ENCODE measurements around the gene PRRX1.

DNA sequence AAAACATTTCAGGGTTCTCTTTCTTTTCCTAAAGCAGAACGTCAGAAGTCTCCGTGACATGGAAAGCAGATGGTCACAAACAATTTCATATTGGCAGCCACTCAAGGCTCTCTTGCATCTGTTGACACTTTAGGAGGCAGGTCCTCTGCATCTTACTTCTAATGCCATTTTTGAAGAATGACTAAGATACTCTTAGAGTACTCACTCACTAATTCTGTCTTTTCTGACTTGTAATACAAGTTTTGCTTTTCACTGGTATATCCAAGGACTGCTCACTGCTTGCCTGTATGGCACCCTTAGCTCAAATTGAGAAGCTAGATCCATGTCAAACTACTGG is 68.3 kb downstream of the PRRX1 start:
- TF ChIP-seq, protein P1, sequence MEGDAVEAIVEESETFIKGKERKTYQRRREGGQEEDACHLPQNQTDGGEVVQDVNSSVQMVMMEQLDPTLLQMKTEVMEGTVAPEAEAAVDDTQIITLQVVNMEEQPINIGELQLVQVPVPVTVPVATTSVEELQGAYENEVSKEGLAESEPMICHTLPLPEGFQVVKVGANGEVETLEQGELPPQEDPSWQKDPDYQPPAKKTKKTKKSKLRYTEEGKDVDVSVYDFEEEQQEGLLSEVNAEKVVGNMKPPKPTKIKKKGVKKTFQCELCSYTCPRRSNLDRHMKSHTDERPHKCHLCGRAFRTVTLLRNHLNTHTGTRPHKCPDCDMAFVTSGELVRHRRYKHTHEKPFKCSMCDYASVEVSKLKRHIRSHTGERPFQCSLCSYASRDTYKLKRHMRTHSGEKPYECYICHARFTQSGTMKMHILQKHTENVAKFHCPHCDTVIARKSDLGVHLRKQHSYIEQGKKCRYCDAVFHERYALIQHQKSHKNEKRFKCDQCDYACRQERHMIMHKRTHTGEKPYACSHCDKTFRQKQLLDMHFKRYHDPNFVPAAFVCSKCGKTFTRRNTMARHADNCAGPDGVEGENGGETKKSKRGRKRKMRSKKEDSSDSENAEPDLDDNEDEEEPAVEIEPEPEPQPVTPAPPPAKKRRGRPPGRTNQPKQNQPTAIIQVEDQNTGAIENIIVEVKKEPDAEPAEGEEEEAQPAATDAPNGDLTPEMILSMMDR (IDR thresholded peaks at IDR 0.05): no peak
- no peak for TF ChIP-seq POLR2A (IDR thresholded peaks at IDR 0.05)

All from Peyer's patch (tissue), 4 donors.